ENCODE data around the gene UFD1. TPM values are rescaled to one million over a fixed set of nuclear protein-coding genes. Genes with fewer than 3 reads are reported as not detected.
"Not testable (repeated sequence)": the region's sequence is repeated elsewhere in the genome, so short reads cannot be mapped to it uniquely, and the experiment has no call there.

The UFD1 gene
- total RNA-seq, 2 experiments from 2014 or later, result 58.2 to 68.7 TPM

GRCh38 chr22:19438298-19438697 is 40.7 kb downstream of the UFD1 start:
- ATAC-seq (ENCODE audit: low read depth), result no peak
- H3K27ac Mint-ChIP-seq, result peak overlapping the region; percentile 34

DNA sequence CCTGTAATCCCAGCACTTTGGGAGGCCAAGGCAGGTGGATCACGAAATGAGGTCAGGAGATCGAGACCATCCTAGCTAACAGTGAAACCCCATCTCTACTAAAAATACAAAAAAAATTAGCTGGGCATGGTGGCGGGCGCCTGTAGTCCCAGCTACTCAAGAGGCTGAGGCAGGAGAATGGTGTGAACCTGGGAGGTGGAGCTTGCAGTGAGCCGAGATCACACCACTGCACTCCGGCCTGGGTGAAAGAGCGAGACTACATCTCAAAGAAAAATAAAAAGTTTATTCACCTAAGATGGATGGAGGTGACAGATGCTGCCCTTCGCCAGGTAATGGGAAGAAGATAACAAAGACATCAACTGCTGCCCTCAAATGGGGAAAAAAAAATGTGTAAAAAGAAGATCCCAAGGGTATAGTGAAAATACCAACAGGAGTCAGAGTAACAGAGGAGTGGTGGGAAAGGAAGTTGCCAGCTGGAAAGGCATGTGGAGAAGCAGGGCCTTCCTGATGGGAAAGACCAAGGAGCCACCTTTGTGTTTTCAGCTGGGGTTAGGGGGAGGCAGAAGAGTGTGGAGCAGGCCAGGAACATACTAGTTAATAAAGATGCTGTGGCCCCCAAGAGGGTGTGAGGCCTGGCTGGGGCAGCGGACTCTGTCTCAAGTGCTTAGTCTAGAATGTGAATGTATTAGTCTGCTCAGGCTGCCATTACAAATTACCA is 42.4 kb downstream of the UFD1 start:
- not testable (repeated sequence) for H3K4me3 Mint-ChIP-seq; DNase-seq; H3K9me3 Mint-ChIP-seq; H3K4me1 Mint-ChIP-seq; H3K27me3 Mint-ChIP-seq; ATAC-seq (ENCODE audit: low read depth); H3K36me3 Mint-ChIP-seq
- peak overlapping the region; percentile 9 for H3K27ac Mint-ChIP-seq
- POLR2A ChIA-PET, result interaction anchor here (6.9 kb wide), 1 partner anchor 10 kb away, joined by 70 read pairs; the partner anchor contains the start of gene C22orf39

More at GRCh38 chr22:19438298-19438697, 40.7 kb downstream of the UFD1 start:
- Mint-ChIP-seq H3K4me1 (peaks cover 8% of the 10 kb centered on the region), H3K9me3 (no peaks in the 10 kb centered on the region), H3K36me3 (peaks cover 9% of the 10 kb centered on the region), H3K4me3 (no peak overlapping the region), H3K27me3 (no peaks in the 10 kb centered on the region)
- no peak for DNase-seq
- POLR2A ChIA-PET, result no interaction called here

DNA sequence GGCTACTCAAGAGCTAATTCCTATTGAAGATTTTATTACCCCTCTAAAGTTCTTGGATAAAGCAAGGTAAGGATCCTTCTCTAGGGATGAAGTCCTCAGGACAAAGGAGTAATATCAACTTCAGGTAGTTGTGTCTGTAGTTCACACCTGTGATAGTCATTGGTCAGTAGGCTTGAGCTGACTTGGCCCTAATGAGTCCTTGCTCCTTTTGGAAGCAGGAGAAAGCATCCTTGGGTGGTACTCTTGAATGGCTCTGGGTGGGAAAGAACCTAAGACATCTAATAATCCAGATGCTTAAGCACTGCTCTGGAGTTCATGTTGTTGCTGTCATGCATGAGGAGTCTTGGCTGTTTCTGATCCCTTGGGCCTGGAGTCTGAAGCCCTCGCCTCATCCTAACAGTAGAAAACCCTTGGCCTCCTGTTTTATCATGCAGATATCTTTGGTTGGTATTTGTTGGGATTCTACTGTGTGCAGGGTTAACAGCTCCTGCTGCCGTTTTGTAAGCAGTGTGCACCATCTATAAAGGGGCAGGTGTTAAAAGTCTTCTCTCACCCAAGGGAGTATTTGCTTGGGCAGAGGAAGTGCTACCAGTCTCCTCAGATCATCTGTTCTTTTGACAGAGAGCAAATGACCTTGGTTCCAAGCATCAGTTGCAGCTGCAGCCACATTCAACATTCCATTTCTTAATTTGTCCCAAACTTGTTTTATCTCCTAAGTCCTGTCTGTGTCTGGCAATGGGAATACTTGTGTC is 44.0 kb downstream of the UFD1 start:
- POLR2A ChIA-PET, result interaction anchor here (1.2 to 6.9 kb wide), 2 partner anchors 11 to 29 kb away, joined by 3 to 70 read pairs; partner anchors contain the start of gene C22orf39
- peak overlapping the region; percentile 56 for H3K27ac Mint-ChIP-seq

GRCh38 chr22:19434401-19434800 is 44.6 kb downstream of the UFD1 start:
- DNase-seq (no peak), ATAC-seq (ENCODE audit: low read depth) (no peak)
- no peak overlapping the region for H3K27ac Mint-ChIP-seq
- H3K27me3 Mint-ChIP-seq, result no peaks in the 10 kb centered on the region
- no peak overlapping the region for H3K4me3 Mint-ChIP-seq
- no peaks in the 10 kb centered on the region for H3K9me3 Mint-ChIP-seq
- POLR2A ChIA-PET, result interaction anchor here (0.6 to 6.9 kb wide), 4 partner anchors 12 to 215 kb away, joined by 3 to 70 read pairs (median 4); partner anchors contain the start of gene C22orf39
- peaks cover 15% of the 10 kb centered on the region for H3K4me1 Mint-ChIP-seq
- H3K36me3 Mint-ChIP-seq, result peaks cover 6% of the 10 kb centered on the region

More for the DNA sequence above, 44.0 kb downstream of the UFD1 start:
- Mint-ChIP-seq H3K4me1 (peaks cover 10% of the 10 kb centered on the region), H3K9me3 (no peaks in the 10 kb centered on the region), H3K4me3 (no peak overlapping the region), H3K27me3 (no peaks in the 10 kb centered on the region), H3K36me3 (peaks cover 4% of the 10 kb centered on the region)
- ATAC-seq (ENCODE audit: low read depth), result no peak
- DNase-seq, result no peak

DNA sequence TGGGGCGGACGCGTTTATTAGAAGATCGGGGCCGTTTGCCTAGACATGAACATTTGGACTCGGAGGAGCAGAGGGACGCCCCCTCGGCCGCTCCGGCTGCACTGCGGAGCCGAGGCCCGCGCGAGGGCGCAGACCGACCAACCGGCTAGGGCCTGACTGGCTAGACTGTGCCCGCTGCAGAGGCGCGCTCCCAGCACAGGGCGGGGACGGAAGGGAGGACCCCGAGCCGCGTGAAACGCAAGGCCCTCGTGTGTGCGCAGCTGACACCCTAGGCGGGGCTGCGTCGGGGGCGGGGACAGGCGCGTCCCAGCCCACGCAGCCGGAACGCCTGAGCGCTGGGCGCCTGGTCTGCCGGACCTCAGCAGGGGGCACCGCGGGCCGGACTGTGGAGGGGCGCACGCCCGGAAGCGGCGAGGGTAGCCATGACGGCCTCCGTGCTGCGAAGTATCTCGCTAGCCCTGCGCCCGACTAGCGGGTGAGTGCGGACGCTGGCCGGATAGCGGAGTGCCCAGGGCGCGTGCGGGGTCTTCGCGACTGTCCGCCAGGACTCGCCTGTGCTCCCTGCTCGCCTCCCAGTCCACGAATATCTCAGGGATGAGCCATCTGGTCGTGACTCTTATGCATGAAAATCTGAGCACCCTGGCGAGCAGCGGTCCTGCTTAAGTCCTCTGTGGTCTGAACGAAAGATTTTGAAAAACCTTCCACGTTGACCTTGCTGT is 46.7 kb downstream of the UFD1 start, which contains the start of gene MRPL40:
TSS of gene MRPL40 (plus strand) at position 413 of the 719 bp plus-strand sequence. CDS start at position 423, 10 bp downstream.
- peak; percentile 90 for DNase-seq
- peaks cover 26% of the 10 kb centered on the region for H3K4me1 Mint-ChIP-seq
- no peaks in the 10 kb centered on the region for H3K9me3 Mint-ChIP-seq
- peak; percentile 86 for ATAC-seq (ENCODE audit: low read depth)
- peak within 1 kb of the TSS; percentile 93 for H3K4me3 Mint-ChIP-seq
- POLR2A ChIA-PET, result interaction anchor here (0.7 to 6.9 kb wide), 7 partner anchors 11 to 283 kb away, joined by 3 to 70 read pairs (median 5); partner anchors contain the start of genes C22orf39, CDC45, CLTCL1 and UFD1
- H3K27me3 Mint-ChIP-seq, result no peaks in the 10 kb centered on the region
- H3K36me3 Mint-ChIP-seq, result peaks cover 13% of the 10 kb centered on the region
- peak within 1 kb of the TSS; percentile 95 for H3K27ac Mint-ChIP-seq

DNA sequence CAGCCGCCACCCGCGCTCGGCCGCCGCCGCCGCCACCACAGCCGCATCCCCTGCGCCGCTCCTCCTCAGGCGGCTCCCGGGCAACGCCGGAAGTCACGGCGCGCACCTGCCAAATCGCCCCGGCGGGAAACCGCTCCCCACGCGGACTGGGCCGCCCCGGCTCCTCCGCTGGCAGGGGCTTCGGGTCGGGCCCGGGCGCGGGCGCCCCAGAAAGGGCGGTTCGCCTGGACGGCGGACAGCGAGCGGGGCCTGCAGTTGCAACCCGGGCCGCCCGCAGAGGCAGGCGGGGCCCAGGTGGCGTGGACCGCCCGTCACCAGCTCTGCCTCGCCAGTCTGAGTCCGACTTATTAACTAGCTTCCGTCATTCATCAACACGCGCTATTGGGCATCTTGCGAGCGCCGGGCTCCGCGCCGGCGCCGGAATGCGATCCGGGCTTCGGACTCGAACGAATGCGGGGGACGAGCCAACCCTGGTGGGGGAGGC is 47.3 kb downstream of the UFD1 start, which contains the start of gene HIRA:
TSS of gene HIRA (minus strand) at position 85 of the 484 bp plus-strand sequence. CDS start 257 bp downstream, outside the sequence.
- POLR2A ChIA-PET, result interaction anchor here (0.6 to 6.9 kb wide), 8 partner anchors 10 to 317 kb away, joined by 3 to 70 read pairs (median 4); partner anchors contain the start of genes C22orf39, CDC45, CLTCL1 and UFD1
- Mint-ChIP-seq H3K27me3 (no peaks in the 10 kb centered on the region), H3K36me3 (peaks cover 13% of the 10 kb centered on the region), H3K4me3 (peak within 1 kb of the TSS; percentile 93), H3K9me3 (no peaks in the 10 kb centered on the region), H3K27ac (peak within 1 kb of the TSS; percentile 95), H3K4me1 (peaks cover 28% of the 10 kb centered on the region)
- ATAC-seq (ENCODE audit: low read depth), result peak; percentile 47
- DNase-seq, result peak; percentile 95

DNA sequence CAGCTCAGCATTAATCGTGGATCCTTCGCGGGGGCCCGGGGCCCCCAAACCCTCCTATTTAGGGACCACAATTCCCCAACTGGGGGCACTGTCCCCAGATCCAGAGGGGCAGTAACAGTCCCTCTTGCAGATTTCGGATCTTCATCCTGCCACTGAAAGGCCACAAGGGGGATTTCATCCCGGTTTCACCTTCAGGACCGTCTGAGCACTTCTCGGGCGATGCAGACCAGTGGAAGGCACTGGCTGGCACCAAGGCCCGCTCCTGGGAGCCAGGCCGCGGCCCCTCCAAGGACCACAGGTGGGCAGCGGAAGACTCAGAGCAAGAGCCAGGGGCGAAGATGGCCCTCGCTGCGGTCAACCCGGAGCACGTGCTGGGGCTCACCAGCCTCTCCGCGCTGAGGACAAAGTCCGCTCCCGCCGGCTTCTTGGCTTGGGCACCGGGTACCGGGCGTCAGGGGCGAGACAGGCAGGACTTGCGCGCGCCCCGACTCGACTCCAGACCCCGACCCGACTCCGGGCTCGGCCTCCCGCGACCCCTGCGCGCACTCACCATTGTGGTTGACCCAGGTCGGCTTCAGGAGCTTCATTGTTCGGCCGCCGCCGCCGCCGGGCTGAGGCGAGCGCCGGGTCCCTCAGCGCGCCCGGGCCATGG is 48.0 kb downstream of the UFD1 start:
- no peak for ATAC-seq (ENCODE audit: low read depth)
- Mint-ChIP-seq H3K36me3 (peaks cover 16% of the 10 kb centered on the region), H3K27ac (peak overlapping the region; percentile 89), H3K4me3 (peak overlapping the region; percentile 92), H3K27me3 (no peaks in the 10 kb centered on the region), H3K9me3 (no peaks in the 10 kb centered on the region), H3K4me1 (peaks cover 35% of the 10 kb centered on the region)
- DNase-seq, result peak; percentile 67
- POLR2A ChIA-PET, result interaction anchor here (0.6 to 6.9 kb wide), 8 partner anchors 10 to 316 kb away, joined by 3 to 70 read pairs (median 4); partner anchors contain the start of genes C22orf39, CDC45, CLTCL1 and UFD1

DNA sequence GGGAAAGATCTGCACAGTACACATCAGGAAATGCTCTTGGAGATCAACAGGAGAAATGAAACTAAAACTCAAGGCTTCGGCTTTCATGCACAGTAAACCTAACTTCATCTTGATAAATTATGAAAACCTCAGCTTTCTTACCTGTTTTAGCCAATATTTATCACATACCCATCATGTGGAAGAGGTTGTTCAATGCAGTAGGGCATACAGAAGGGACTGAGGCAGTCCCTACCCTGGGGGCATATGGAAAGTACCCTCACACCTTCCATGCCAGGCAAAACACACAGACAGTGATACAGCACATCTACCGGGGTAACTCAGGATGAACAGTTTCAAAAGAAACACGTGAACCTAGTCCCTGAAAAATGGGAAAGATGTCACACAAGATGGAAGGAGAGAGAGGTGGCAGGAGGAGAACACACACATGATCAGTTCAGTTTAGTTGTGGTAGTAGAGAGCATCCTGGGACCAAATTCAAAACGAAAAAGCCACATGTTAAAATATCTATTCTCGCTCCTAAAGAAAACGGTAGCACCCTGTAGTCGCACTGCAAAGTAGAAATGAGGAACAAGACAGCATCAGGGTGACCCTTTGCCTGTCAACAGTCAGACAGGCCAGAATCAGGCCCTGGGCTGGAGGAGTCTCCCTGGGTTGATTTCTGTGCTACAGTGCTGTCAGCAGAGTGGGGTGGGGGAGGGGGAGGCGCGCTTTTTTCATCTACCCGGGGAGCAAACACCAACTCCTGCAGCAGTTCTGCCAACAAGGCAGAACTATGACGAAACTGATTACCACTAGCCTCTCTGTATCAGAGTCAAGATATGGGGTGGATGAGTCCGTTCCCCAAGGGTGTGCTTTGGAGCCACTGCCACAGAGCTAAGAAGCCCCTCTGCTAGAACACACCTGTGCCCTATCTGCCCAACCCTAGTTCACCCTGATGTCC is 48.8 kb downstream of the UFD1 start:
- POLR2A ChIA-PET, result interaction anchor here (1.0 to 6.9 kb wide), 3 partner anchors 9 to 16 kb away, joined by 4 to 70 read pairs (median 28); partner anchors contain the start of gene C22orf39
- Mint-ChIP-seq H3K4me1 (peaks cover 36% of the 10 kb centered on the region), H3K27ac (peak overlapping the region; percentile 89), H3K36me3 (peaks cover 17% of the 10 kb centered on the region), H3K4me3 (peak overlapping the region; percentile 92), H3K9me3 (no peaks in the 10 kb centered on the region), H3K27me3 (no peaks in the 10 kb centered on the region)
- no peak for DNase-seq
- peak; percentile 14 for ATAC-seq (ENCODE audit: low read depth)

DNA sequence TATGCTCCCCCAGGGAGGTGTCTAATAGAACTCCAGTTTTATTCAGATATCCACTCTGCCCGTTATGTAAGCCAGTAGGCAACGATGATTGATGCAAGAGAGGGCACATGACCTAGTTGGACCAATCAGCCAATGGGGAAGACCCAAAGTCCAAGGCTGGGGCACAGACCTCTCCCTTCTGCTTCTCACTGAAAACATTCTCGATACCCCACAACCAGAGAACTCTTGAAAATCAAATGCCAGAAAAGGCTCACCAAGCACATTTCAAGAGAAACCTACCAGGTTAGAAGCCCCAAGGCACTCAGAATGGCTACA is 54.9 kb downstream of the UFD1 start:
- POLR2A ChIA-PET, result no interaction called here
- ATAC-seq (ENCODE audit: low read depth) (no peak), DNase-seq (no peak)
- no peaks in the 10 kb centered on the region for H3K9me3 Mint-ChIP-seq
- no peak overlapping the region for H3K27ac Mint-ChIP-seq
- H3K4me1 Mint-ChIP-seq, result peaks cover 65% of the 10 kb centered on the region
- H3K4me3 Mint-ChIP-seq, result no peak overlapping the region
- H3K36me3 Mint-ChIP-seq, result peaks cover 17% of the 10 kb centered on the region
- no peaks in the 10 kb centered on the region for H3K27me3 Mint-ChIP-seq

GRCh38 chr22:19422440-19423301 is 56.3 kb downstream of the UFD1 start:
- Mint-ChIP-seq H3K27ac (peak overlapping the region; percentile 35), H3K27me3 (no peaks in the 10 kb centered on the region), H3K9me3 (no peaks in the 10 kb centered on the region), H3K4me3 (no peak overlapping the region), H3K4me1 (peaks cover 63% of the 10 kb centered on the region), H3K36me3 (peaks cover 14% of the 10 kb centered on the region)
- POLR2A ChIA-PET, result interaction anchor here (0.6 to 4.8 kb wide), 2 partner anchors 9 to 282 kb away, joined by 3 to 28 read pairs; partner anchors contain the start of genes HIRA and MRPL40
- ATAC-seq (ENCODE audit: low read depth) (no peak), DNase-seq (no peak)

Measured in activated naive CD8-positive, alpha-beta T cell treated with anti-CD3 and anti-CD28 coated beads, Interleukin-2, amount 10 ng/mL, durations not matched to agents 7 days and 5 days (primary cell).